ENCODE data around the gene KLHL29. TPM values are rescaled to one million over a fixed set of nuclear protein-coding genes. Genes with fewer than 3 reads are reported as not detected.

The KLHL29 gene
- total RNA-seq, 1 donor from 2014 or later: 16.3 TPM

GRCh38 chr2:23502096-23502495 lies 117.1 kb downstream of the KLHL29 start:
- intact Hi-C loops (cut with DNase I): no loop called here
- TF ChIP-seq CTCF (IDR thresholded peaks at IDR 0.05): no peak
- no peaks in the 10 kb centered on the region for H3K36me3 ChIP-seq
- DNase-seq (ENCODE audit: low spot score in 2 of 2): no peak
- peaks cover 21 to 35% of the 10 kb centered on the region in 2 donors for H3K4me1 ChIP-seq
- H3K4me3 ChIP-seq: no peak overlapping the region
- no peak overlapping the region for H3K27ac ChIP-seq
- no peaks in the 10 kb centered on the region for H3K9me3 ChIP-seq
- no peaks in the 10 kb centered on the region for H3K27me3 ChIP-seq

GRCh38 chr2:23503097-23503496 lies 118.1 kb downstream of the KLHL29 start:
- TF ChIP-seq CTCF (IDR thresholded peaks at IDR 0.05): no peak
- intact Hi-C loops (cut with DNase I): no loop called here
- no peak overlapping the region for H3K27ac ChIP-seq
- H3K36me3 ChIP-seq: no peaks in the 10 kb centered on the region
- no peaks in the 10 kb centered on the region for H3K27me3 ChIP-seq
- peaks cover 16 to 36% of the 10 kb centered on the region in 2 donors for H3K4me1 ChIP-seq
- H3K4me3 ChIP-seq: no peak overlapping the region
- DNase-seq (ENCODE audit: low spot score in 2 of 2): no peak
- H3K9me3 ChIP-seq: no peaks in the 10 kb centered on the region

DNA sequence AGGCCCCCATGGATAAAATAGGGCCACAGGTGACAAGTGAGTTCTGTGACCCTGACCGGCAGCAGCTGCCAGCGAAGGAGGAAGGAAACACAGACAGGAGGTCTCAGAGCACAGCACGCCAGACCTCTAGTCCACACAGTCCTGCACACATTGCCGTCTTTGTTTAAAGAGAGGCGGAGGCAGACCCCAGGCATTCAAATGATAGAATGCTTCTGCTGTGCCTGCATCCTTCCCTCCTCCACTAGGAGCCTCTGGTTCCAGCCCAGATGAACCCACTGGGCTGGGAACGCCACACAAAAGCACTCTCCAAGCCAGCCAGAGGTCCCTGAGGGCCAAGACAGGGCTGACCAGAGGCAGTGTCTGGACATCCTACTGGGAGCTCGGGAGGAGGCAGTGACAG lies 118.7 kb downstream of the KLHL29 start:
- no peak for DNase-seq (ENCODE audit: low spot score in 2 of 2)
- intact Hi-C loops (cut with DNase I): no loop called here
- Histone ChIP-seq H3K4me3 (no peak overlapping the region), H3K27ac (no peak overlapping the region), H3K9me3 (no peaks in the 10 kb centered on the region), H3K4me1 (peaks cover 10 to 32% of the 10 kb centered on the region in 2 donors), H3K36me3 (no peaks in the 10 kb centered on the region), H3K27me3 (no peaks in the 10 kb centered on the region)
- TF ChIP-seq CTCF (IDR thresholded peaks at IDR 0.05): no peak

GRCh38 chr2:23504591-23504990 lies 119.6 kb downstream of the KLHL29 start:
- no peak for TF ChIP-seq CTCF (IDR thresholded peaks at IDR 0.05)
- no peak overlapping the region for H3K27ac ChIP-seq
- no peaks in the 10 kb centered on the region for H3K27me3 ChIP-seq
- no peak for DNase-seq (ENCODE audit: low spot score in 2 of 2)
- no peak overlapping the region for H3K4me3 ChIP-seq
- H3K9me3 ChIP-seq: no peaks in the 10 kb centered on the region
- intact Hi-C loops (cut with DNase I): no loop called here
- no peaks in the 10 kb centered on the region for H3K36me3 ChIP-seq
- peaks cover 4 to 23% of the 10 kb centered on the region in 2 donors for H3K4me1 ChIP-seq

- H3K4me1 ChIP-seq: peaks cover 4 to 22% of the 10 kb centered on the region in 2 donors
- H3K9me3 ChIP-seq: no peaks in the 10 kb centered on the region
- intact Hi-C loops (cut with DNase I): no loop called here
- no peak overlapping the region for H3K4me3 ChIP-seq
- no peak for DNase-seq (ENCODE audit: low spot score in 2 of 2)
- no peak overlapping the region for H3K27ac ChIP-seq
- no peaks in the 10 kb centered on the region for H3K36me3 ChIP-seq
- TF ChIP-seq CTCF (IDR thresholded peaks at IDR 0.05): no peak
- no peaks in the 10 kb centered on the region for H3K27me3 ChIP-seq
Observed at GRCh38 chr2:23505218-23505983, 120.4 kb downstream of the KLHL29 start.
